COLO668 (cell line): ENCODE results near the gene ANXA4.
"Not testable (repeated sequence)": the region's sequence is repeated elsewhere in the genome, so short reads cannot be mapped to it uniquely, and the experiment has no call there.

Experiments
- DNase-seq: peaks from one replicate; lab custom pipeline; 2025; ENCODE audit not compliant: unreplicated experiment; lab: John Stamatoyannopoulos, UW

The ANXA4 gene

DNA sequence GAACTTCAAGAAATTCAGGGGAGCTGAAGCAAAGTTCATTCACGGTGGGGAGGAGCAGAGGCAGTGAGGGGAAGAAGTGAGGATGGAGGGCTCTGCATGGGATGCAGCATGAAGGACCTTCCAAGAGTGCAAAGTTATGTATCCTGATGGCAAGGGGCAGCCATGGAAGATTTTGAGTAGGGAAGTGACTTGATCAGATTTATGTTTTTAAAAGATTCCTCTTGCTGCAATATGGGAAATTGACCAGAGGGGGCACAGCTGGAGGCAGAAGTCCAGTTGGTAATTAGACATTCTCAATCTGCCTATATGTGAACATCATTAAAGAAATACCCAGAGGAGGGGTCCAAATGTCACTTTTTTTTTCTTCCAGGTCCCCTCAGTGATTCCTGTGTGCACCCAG lies 21.5 kb upstream of the ANXA4 start:
- DNase-seq: no peak

DNA sequence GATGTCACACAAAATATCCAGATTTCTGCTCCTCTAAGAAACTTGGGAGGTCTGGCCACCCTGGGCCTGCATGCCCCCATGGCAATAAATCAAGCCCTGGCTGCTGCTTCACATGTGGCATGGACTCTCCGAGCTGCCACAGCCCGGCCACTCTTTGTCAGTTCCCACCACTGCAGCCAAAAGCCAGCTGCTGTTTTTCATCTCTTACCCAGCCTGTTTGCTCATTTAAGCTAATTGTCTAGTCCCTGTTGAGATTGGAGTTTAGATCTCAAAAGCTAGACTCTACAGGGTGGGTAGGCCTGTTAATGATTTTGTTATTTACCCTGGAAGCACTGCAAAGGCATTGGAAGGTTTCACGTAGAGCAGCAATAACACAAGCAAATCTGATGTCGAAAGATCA lies 20.9 kb upstream of the ANXA4 start:
- no peak for DNase-seq

DNA sequence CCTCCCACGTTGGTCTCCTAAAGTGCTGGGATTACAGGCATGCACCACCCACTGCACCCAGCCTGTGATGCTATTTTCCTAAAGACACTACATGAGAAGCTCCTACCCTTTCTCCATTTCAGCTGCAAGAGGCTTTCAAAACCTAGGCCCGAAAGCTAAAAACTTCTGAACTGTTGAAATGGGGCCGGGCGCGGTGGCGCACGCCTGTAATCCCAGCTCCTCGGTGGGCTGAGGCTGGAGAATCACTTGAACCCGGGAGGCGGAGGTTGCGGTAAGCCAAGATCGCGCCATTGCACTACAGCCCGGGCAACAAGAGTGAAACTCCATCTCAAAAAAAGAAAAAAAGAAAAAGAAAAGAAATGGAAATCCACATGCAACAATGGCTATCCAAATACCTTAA lies 18.1 kb upstream of the ANXA4 start:
- DNase-seq: no peak

DNA sequence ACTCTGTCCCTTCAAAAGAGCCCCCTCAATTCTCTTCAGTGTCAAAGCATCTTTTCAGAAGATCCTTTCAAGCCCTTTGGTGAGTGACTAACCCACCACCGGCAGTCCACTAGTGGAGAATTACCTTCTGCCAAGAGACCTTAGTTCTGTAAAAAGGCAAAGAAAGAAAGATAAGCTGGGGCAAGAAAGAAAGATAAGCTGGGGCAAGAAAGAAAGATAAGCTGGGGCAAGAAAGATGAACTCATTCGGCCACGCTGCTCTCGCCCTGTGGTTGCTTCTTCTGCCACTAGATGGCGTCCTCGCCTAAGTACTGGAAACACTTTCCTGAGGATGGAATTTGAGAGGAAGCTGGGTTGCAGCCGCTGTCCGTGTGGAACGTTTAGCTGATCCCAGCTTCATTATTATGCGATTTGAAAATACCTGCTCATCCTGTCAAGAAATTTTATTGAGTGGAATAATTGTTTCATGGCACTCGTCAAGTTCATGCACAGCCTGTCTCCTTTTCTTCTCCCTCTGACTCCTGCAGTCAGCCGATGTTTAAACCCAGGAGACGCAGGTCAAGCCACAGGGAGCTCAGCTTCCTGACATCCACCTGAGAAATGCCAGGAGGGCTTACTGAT lies 17.3 kb upstream of the ANXA4 start:
- peak; percentile 84 for DNase-seq

DNA sequence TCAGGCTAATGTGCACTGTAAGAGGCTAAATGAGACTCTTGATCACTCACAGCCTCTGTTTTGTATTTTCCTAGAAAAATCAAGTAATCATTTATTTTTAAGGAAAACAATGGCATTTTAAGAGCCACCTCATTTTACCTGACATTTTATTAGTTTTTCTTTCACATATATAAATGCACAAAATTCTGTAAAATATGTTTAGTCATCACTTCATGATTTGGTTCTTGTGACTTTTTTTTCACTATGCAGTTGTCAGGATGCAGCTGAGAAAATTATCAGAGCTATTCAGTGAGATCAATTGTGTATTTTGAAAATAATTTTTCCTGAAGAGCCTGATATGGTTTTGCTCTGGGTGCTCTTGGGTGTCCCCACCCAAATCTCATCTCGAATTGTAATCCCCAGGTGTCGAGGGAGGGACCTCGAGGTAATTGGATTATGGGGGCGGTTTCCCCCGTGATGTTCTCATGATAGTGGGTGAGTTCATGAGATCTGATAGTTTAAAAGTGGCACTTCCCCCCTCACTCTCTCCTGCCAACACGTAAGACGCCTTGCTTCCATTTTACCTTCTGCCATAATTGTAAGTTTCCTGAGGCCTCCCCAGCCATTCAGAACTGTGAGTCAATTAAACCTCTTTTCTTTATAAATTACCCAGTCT lies 16.1 kb upstream of the ANXA4 start:
- DNase-seq: no peak

DNA sequence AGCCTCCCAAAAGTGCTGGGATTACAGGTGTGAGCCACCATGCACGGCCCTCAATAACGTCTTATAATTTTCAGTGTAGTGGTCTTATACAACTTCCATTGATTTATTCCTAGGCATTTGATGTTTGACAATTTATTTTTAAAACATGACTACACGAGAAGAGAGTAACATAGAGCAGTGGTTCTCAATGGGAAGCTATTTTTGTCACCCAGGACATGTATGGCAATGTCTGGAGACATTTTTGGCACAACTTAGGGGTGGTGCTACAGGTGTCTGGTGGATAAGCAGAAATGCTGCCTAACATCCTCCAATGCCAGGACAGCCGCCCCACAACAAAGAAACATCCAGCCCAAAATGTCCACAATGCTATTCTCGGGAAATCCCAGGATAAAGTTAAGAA lies 12.7 kb upstream of the ANXA4 start:
- DNase-seq: no peak

DNA sequence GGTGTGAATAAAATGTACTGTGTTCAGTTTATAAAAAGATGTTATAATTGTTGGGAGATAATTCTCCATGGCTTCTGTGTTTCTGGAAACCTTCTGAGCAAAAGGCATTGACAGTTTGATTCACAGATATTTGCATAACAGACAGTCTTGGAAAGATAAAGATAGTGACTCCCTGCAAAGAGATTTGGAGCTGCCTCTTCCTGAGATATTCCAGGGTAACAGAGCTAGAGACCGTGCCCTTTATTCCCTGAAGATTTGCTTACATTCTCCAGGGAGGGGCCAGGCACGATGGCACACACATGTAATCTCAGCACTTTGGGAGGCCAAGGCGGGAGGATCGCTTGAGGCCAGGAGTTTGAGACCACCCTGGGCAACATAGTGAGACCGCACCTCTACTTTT lies 12.2 kb upstream of the ANXA4 start:
- no peak for DNase-seq

DNA sequence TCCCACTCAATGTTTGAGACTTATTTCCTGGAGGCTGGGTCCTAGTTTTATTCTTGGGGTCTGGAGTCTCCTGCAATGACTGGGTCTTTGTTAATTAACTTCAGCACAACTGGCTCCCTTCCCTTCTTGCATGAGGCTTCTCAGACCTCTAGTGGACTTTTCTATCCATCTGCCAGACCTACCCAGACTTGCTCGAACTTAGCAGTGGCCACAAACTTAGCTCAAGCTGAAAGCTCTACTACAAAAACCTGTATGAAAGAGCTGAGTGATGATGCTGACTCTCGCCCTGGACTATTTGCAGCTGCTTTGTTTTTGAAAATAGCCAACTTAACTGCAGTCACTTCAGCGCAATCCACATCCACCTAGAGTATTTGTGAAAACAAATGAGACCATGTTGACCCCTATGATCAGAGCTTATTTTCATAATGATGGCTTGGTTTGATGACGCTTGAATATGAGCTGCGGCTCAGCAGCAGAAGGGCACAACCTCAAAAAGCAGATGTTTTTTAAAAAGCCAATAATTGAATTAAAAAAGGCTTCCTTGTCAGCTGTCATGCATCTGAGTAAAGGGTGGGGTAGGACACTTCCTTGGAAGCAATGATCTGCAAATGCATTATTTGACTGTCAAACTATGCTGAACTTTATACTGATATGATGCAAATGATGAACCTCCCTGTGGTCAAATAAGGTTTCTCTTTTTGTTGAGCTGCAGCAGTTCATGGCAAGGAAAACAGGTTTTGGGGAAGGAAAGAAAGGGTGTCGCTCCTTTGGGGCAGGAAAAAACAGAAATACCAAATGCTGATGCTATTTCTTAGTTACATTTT lies 10.6 kb upstream of the ANXA4 start:
- DNase-seq: no peak

DNA sequence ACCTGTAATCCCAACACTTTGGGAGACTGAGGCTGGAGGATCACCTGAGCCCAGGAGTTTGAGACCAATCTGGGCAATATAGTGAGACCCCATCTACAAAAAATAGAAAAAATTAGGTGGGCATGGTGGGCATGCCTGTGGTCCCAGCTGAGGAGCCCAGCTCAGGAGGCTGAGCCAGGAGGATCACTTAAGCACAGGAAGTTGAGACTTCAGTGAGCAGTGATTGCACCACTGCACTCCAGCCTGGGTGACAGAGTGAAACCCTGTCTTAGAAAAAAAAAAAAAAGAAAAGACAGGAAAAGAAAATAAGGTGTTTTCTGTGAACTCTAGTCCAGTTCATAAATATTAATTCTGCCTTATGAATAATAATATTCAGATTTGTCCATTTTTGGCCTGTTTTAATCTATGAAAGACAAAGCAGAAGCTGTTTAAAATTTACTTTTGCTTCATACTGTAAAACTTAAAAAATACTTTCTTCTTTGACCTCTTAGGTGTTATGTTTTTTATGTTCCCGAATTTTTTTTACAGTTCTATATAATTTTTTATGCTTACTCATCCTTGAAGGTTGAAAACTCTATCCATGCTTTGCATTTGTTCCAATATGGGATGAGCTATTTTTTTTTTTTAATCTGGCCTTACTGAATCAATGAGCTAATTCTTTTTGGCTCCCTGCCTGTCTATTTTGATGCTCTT lies 8.4 kb upstream of the ANXA4 start:
- no peak for DNase-seq

DNA sequence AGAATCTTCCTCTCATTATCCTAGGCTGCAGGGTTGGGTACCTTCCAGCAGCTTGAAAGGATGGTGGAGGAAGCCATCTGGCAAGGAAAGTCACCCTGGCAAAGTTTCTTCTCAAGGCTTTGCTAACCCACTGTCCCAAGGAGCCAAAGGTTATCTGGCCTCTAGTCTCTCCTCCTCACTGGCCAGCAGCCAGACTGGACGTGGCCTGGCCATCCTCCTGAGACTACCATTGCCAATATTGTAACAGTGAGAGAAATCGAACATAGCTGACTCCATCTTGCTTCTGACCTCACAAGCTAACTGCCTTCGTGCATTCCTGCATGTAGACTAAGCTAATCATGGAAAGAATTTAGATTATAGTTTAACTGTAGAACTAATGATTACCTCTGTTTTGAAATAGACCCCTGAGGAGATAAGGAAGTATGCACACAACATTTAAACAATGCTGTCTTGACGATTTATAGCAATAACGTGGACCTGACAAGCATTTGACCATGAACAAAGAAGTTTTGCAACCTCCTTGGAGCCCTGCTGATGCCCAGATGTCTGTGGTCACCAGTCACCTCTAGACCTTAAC lies 7.8 kb upstream of the ANXA4 start:
- no peak for DNase-seq

DNA sequence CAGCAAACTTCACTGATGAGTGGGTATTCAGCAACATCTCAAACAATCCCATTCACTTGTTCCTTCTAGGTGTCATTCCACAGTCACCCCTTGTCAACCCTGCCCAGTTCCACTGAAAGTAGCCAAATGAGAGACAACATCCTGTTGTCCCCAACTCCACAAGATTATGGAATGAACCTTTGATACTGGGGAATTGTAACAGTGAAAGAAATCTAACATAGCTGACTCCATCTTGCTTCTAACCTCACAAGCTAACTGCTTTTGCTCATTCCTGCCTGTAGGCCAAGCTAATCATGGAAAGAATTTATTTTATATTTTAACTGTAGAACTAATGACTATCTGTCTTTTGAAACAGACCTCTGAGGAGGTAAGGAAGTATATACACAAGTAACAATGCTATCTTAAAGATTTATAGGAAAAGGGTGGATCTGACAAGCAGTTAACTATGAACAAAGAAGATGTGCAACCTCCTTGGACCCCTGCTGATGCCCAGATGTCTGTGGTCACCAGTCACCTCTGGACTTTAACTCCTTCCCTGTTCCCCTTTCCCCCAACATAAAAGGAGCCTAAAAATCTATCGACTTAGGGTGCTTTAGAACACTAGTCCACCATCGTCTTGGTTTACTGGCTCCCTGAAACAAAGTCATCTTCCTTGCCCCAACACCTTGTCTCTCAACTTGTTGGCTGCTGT lies 6.9 kb upstream of the ANXA4 start:
- DNase-seq: no peak

DNA sequence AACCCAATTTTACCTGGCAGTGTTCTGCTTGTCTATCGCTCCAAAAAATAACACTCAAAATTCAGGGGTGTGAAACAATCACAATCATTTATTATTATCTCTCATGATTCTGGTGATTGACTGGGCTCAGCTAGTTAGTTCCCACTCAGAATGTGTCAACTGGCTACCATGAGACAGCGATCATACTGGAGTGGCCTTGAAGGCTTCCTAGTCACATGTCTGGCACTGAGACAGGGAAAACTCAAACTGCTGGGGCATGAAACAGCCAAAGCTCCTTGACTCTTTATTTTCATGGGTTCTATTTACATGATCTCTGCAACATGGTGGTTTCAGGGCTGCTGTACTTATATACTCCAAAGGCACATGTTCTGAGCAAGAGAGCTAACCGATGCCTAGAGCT lies 6.2 kb upstream of the ANXA4 start:
- no peak for DNase-seq

DNA sequence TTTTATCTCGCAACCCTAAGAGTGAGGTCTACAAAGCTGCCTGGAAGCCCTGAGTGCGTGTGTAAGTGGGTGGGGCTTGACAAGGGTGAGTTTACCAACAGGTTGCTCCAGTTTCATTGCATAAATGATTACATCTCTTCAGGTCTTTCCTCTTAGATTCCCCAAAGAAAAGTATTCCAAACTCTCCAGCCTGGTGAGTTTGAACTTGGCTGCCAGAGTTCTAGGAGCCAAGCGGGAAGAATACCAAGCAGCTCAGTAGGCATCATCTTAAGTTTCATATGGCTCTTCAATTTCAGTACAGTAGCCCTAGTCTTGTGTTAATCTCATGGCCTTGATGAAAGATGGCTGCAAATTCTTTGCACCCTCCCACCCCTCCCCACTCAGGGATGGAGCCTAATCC lies 3.8 kb upstream of the ANXA4 start:
- not testable (repeated sequence) for DNase-seq

DNA sequence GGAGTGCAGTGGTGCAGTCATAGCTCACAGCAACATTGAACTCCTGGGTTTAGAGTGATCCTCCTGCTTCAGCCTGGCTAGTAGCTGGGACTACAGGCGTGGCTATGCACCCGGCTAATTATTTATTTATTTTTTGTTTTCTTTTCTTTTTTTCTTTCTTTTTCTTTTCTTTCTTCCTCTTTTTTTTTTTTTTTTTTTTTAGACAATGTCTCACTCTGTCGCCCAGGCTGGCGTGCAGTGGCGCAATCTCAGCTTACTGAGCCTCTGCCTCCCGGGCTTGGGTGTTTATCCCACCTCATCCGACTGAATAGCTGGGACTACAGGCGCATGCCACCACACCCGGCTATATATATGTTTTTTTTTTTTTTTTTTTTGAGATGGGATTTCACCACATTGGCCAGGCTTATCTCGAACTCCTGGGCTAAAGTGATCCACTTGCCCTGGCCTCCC lies 1.4 kb upstream of the ANXA4 start:
- no peak for DNase-seq

DNA sequence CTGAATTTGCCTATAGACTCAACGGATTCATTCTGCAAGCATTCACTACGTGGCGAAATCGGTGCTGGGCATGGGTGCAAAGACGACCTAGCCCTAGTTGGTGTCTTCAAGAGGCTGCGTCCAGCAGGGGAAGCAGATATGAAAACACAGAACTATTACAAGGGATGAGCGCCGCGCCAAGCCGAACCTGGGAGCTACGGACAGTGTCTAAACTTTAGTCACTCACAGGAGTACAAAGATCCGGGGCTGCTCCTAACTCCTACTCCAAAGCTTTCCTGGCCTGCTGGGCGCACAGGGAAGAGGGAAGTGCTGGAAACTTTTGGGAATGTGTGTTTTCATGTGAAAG lies 732 bp upstream of the ANXA4 start:
- DNase-seq: peak; percentile 69

DNA sequence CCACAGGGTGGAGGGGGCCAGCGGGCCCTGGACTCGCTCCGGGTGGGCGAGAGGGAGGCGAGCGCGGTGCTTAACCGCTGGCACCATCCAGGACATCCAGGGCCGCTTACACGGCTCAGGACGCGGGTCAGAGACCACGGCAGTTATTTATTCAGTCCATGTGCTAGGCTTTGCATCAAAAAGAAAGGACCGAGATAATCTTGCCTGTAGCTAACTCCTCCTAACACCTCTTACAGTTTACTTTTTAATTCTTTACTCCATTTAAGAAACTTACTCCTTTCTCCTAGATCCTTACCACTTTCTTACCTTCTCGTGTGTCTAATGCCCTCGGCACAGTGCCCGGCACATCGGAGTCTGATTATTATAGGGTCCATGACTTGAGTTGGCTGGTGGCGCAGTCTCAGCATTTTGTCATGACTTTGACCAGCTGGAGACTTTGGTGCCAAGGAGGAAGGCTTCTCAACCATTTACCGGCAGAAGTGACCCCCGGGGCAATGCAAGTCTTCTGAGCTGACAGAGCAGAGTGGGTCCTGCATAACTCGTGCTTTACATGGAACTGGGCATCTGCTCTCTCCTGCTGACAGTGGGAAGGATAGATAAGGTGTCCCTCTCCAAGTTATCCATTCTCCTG lies 503 bp downstream of the ANXA4 start:
- no peak for DNase-seq

DNA sequence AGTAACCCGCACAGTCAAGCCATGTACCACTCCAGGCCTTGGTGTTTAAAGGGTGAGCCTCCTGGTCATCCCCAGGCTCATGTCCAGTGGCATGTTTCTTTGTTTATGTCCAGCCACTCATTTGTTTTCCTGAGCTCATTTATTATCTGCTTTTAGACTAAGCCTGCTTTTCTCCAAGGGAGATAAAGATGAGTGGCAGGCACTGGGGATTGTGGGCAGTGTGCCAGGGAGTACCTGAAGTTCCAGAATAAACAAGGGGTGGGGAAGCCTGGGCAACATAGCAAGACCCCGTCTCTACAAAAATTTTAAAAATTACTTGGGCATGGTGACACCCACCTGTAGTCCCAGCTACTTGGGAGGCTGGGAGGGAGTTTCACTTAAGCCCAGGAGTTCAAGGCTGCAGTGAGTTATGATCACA lies 1.9 kb downstream of the ANXA4 start:
- no peak for DNase-seq

DNA sequence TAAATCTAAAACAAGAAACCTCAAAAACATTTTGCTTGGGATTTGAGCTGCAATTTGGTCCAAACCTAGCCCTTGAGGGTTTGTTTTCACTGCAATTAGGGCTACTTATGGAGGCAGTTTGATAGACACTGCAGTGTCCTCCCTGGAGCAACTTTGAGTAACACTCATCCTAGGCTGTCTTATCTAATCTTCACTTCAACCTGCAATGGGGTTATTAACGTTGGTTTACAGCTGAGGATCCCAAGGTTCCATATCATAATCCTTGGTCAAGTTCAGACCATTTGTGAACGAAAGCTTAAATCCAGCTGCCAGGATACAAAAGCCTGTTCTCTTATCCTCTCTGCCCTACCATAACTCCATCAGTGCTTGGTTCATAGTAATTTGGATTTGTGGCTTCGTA lies 2.5 kb downstream of the ANXA4 start:
- DNase-seq: no peak

DNA sequence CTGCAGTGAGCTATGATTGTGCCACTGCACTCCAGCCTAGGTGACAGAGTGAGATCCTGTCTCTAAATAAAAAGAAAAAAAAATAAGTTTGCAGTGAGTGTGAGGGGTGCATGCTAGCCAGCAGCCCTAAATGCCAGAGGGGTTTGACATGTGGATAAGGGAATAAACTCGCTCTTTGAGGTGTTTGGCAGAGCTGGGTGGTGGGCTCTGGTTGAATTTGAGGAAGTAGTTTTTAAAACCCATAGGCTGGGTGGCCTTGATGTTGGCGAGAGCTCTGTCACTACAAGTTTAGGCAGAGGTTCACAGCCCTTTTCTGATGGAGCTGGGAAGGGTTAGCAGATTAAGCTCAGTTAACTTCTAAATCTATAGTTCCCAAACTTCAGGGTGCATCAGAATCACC lies 3.1 kb downstream of the ANXA4 start:
- no peak for DNase-seq

DNA sequence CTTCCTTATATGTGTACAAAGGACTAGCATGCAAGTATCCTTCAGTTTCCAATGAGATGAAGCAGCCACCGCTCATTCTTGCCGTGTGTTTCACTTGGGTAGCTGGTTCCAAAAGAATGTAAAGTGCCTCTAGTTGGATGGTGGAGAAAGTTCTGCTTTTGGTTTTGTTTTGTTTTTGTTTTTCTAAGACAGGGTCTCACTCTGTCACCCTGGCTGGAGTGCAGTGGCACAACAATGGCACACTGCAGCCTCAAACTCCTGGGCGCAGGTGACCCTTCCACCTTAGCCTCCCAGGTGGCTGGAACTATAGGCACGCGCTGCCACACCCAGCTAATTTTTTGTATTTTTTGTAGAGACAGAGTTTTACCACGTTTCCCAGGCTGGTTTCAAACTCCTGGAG lies 8.3 kb downstream of the ANXA4 start:
- DNase-seq: no peak
